HG02943 (cell line): ENCODE data around the gene FHL3.
A peak's percentile ranks its signal among the peaks of the same experiment; 100 is the strongest.
"Not testable (repeated sequence)": the region's sequence is repeated elsewhere in the genome, so short reads cannot be mapped to it uniquely, and the experiment has no call there.

Experiments
- ATAC-seq: cut with Tn5 transposase; IDR thresholded peaks from one replicate; pipeline ENCODE4 v1.9.1; 2021; ENCODE audit warnings: mild to moderate bottlenecking, low read depth, moderate library complexity; ENCODE audit not compliant: unreplicated experiment

Gene FHL3

GRCh38 chr1:38037221-38037939 lies 32.1 kb upstream of the FHL3 start:
- ATAC-seq, result no peak

GRCh38 chr1:38034871-38035270 lies 29.6 kb upstream of the FHL3 start:
- no peak for ATAC-seq

- ATAC-seq, result not testable (repeated sequence)
Measured at GRCh38 chr1:38032992-38033391, 27.7 kb upstream of the FHL3 start.

- no peak for ATAC-seq
Measured at GRCh38 chr1:38031513-38031866, 26.2 kb upstream of the FHL3 start.

GRCh38 chr1:38030596-38031512 lies 25.5 kb upstream of the FHL3 start:
- ATAC-seq, result no peak

GRCh38 chr1:38029685-38030511 lies 24.6 kb upstream of the FHL3 start:
- peak; percentile 37 for ATAC-seq

GRCh38 chr1:38029081-38029681 lies 23.9 kb upstream of the FHL3 start:
- ATAC-seq, result no peak

- no peak for ATAC-seq
Measured at GRCh38 chr1:38028671-38029070, 23.4 kb upstream of the FHL3 start.

GRCh38 chr1:38028105-38028591 lies 22.8 kb upstream of the FHL3 start:
- peak; percentile 69 for ATAC-seq

- no peak for ATAC-seq
Measured at GRCh38 chr1:38027201-38028104, 22.1 kb upstream of the FHL3 start.

GRCh38 chr1:38026592-38027200 lies 21.4 kb upstream of the FHL3 start:
- no peak for ATAC-seq

GRCh38 chr1:38025664-38026063 lies 20.4 kb upstream of the FHL3 start:
- ATAC-seq, result no peak

- ATAC-seq, result no peak
Measured at GRCh38 chr1:38025233-38025632, 19.9 kb upstream of the FHL3 start.

GRCh38 chr1:38022810-38023209 lies 17.5 kb upstream of the FHL3 start:
- ATAC-seq, result no peak

- no peak for ATAC-seq
Measured at GRCh38 chr1:38021969-38022368, 16.7 kb upstream of the FHL3 start.

- ATAC-seq, result no peak
Measured at GRCh38 chr1:38020396-38020795, 15.1 kb upstream of the FHL3 start.

- no peak for ATAC-seq
Measured at GRCh38 chr1:38018864-38019343, 13.6 kb upstream of the FHL3 start.

- ATAC-seq, result no peak
Measured at GRCh38 chr1:38015978-38016725, 10.8 kb upstream of the FHL3 start.
